Measurements from ENCODE around the gene PUM1.

PUM1 gene

GRCh38 chr1:30933874-30934252, 131.7 kb downstream of the PUM1 start:
- TF ChIP-seq CTCF (IDR thresholded peaks at IDR 0.05; ENCODE audit: low read depth, low read length): no peak
- DNase-seq (ENCODE audit: low read depth, low spot score): no peak
- in situ Hi-C loops (cut with HindIII; ENCODE audit: low sequenced_read_pairs): no loop called here
- H3K4me3 ChIP-seq (ENCODE audit: low read depth, low read length): no peak overlapping the region

GRCh38 chr1:30930631-30931173, 134.8 kb downstream of the PUM1 start:
- in situ Hi-C loops (cut with HindIII; ENCODE audit: low sequenced_read_pairs): no loop called here
- no peak for TF ChIP-seq CTCF (IDR thresholded peaks at IDR 0.05; ENCODE audit: low read depth, low read length)
- no peak overlapping the region for H3K4me3 ChIP-seq (ENCODE audit: low read depth, low read length)

GRCh38 chr1:30929944-30930525, 135.5 kb downstream of the PUM1 start:
- in situ Hi-C loops (cut with HindIII; ENCODE audit: low sequenced_read_pairs): no loop called here
- no peak for DNase-seq (ENCODE audit: low read depth, low spot score)
- no peak for TF ChIP-seq CTCF (IDR thresholded peaks at IDR 0.05; ENCODE audit: low read depth, low read length)
- H3K4me3 ChIP-seq (ENCODE audit: low read depth, low read length): no peak overlapping the region

More at GRCh38 chr1:30930631-30931173, 134.8 kb downstream of the PUM1 start:
- no peak for DNase-seq (ENCODE audit: low read depth, low spot score)

GRCh38 chr1:30929135-30929889, 136.2 kb downstream of the PUM1 start:
- no peak for DNase-seq (ENCODE audit: low read depth, low spot score)
- TF ChIP-seq CTCF (IDR thresholded peaks at IDR 0.05; ENCODE audit: low read depth, low read length): peak; percentile 73
- no peak overlapping the region for H3K4me3 ChIP-seq (ENCODE audit: low read depth, low read length)
- in situ Hi-C loops (cut with HindIII; ENCODE audit: low sequenced_read_pairs): no loop called here

GRCh38 chr1:30928789-30929134, 136.8 kb downstream of the PUM1 start:
- no peak overlapping the region for H3K4me3 ChIP-seq (ENCODE audit: low read depth, low read length)
- no peak for DNase-seq (ENCODE audit: low read depth, low spot score)
- TF ChIP-seq CTCF (IDR thresholded peaks at IDR 0.05; ENCODE audit: low read depth, low read length): no peak
- in situ Hi-C loops (cut with HindIII; ENCODE audit: low sequenced_read_pairs): no loop called here

GRCh38 chr1:30928171-30928570, 137.3 kb downstream of the PUM1 start:
- in situ Hi-C loops (cut with HindIII; ENCODE audit: low sequenced_read_pairs): no loop called here
- H3K4me3 ChIP-seq (ENCODE audit: low read depth, low read length): no peak overlapping the region

More at GRCh38 chr1:30928171-30928570, 137.3 kb downstream of the PUM1 start:
- no peak for DNase-seq (ENCODE audit: low read depth, low spot score)
- no peak for TF ChIP-seq CTCF (IDR thresholded peaks at IDR 0.05; ENCODE audit: low read depth, low read length)
